Endothelial cell (in vitro differentiated cells): Measurements from ENCODE around the gene SYT6. TPM values are rescaled to one million over a fixed set of nuclear protein-coding genes. Genes with fewer than 3 reads are reported as not detected.
"Not testable (repeated sequence)": the region's sequence is repeated elsewhere in the genome, so short reads cannot be mapped to it uniquely, and the experiment has no call there.

Source experiments
- DNase-seq: peaks from one replicate; pipeline ENCODE4 v3.0.0; 2021; ENCODE audit warnings: low spot score
- H3K27ac Mint-ChIP-seq: one replicate; pipeline ENCODE4 v1.8.0; 2021; ENCODE audit warnings: mixed read lengths, inconsistent platforms; ENCODE audit not compliant: unreplicated experiment
- H3K27me3 Mint-ChIP-seq: one replicate; pipeline ENCODE4 v1.8.0; 2021; ENCODE audit warnings: mild to moderate bottlenecking, moderate library complexity, mixed read lengths, inconsistent platforms; ENCODE audit not compliant: unreplicated experiment
- H3K36me3 Mint-ChIP-seq: one replicate; pipeline ENCODE4 v1.8.0; 2021; ENCODE audit warnings: mild to moderate bottlenecking, low read depth, mixed read lengths, inconsistent platforms; ENCODE audit not compliant: unreplicated experiment
- H3K4me1 Mint-ChIP-seq: one replicate; pipeline ENCODE4 v1.8.0; 2021; ENCODE audit warnings: mild to moderate bottlenecking, mixed read lengths, inconsistent platforms; ENCODE audit not compliant: unreplicated experiment
- H3K4me3 Mint-ChIP-seq: one replicate; pipeline ENCODE4 v1.8.0; 2021; ENCODE audit warnings: mild to moderate bottlenecking, mixed read lengths, inconsistent platforms; ENCODE audit not compliant: unreplicated experiment
- H3K9me3 Mint-ChIP-seq: one replicate; pipeline ENCODE4 v1.8.0; 2021; ENCODE audit warnings: mixed read lengths, inconsistent platforms; ENCODE audit not compliant: unreplicated experiment
- CTCF ChIP-seq: fragments of 200-600 bp; sonication (generic); IDR thresholded peaks from one replicate; pipeline ENCODE4 v1.5.0; 2021; ENCODE audit warnings: antibody characterized with exemption; ENCODE audit not compliant: unreplicated experiment
- total RNA-seq: library from RNA; stranded (reverse); fragmentation: NEBNext Ultra II Directional; extraction: Animal tissue kit (Norgen Biotek cat#: 25700); gene quantifications from one replicate; pipeline ENCODE4 v1.2.1, GENCODE V29; 2021; ENCODE audit not compliant: unreplicated experiment

SYT6 gene
- total RNA-seq, 1 donor from 2014 or later: 2.1 TPM

- Mint-ChIP-seq H3K27ac (no peak overlapping the region), H3K27me3 (peaks cover 2% of the 10 kb centered on the region), H3K4me1 (no peaks in the 10 kb centered on the region), H3K36me3 (peaks cover 8% of the 10 kb centered on the region), H3K9me3 (no peaks in the 10 kb centered on the region), H3K4me3 (no peak overlapping the region)
- DNase-seq: no peak
- no peak for TF ChIP-seq CTCF
Measured at GRCh38 chr1:114063544-114063943, 90.1 kb downstream of the SYT6 start.

DNA sequence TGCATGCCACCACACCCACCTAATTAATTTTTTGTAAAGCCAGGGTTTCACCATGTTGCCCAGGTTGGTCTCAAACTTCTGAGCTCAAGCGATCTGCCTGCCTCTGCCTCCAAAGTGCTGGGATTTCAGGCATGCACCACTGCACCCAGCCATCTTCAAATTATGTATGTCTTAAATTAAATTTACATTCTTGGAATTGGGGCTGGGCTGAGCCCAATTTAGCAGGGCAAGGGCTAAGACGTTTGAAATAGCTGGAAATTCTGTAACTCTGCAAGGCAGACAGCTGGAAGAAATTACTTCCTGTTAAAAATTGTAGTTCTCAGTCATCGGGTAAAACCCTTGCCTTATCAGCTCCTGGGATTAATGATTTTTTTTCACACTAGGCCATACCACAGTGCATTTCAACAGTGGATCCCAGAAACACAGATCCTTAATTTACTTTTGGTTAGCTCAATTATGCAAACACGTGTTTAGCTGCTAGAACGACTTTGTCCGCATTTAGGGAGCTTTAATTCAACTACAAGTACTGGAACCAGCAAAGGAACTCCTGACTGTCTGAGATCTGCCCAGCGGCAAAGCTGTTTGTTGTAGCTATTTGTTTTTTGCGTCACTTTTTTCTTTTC is 91.1 kb downstream of the SYT6 start:
- peaks cover 8% of the 10 kb centered on the region for H3K36me3 Mint-ChIP-seq
- H3K9me3 Mint-ChIP-seq: no peaks in the 10 kb centered on the region
- no peak for TF ChIP-seq CTCF
- no peak overlapping the region for H3K4me3 Mint-ChIP-seq
- no peak for DNase-seq
- no peaks in the 10 kb centered on the region for H3K4me1 Mint-ChIP-seq
- no peak overlapping the region for H3K27ac Mint-ChIP-seq
- H3K27me3 Mint-ChIP-seq: peaks cover 2% of the 10 kb centered on the region

GRCh38 chr1:114061121-114061830 is 92.4 kb downstream of the SYT6 start:
- Mint-ChIP-seq H3K9me3 (no peaks in the 10 kb centered on the region), H3K4me3 (no peak overlapping the region), H3K27me3 (peaks cover 2% of the 10 kb centered on the region), H3K4me1 (no peaks in the 10 kb centered on the region), H3K36me3 (peaks cover 8% of the 10 kb centered on the region), H3K27ac (no peak overlapping the region)
- DNase-seq: no peak
- no peak for TF ChIP-seq CTCF

- H3K4me1 Mint-ChIP-seq, H3K9me3 Mint-ChIP-seq, H3K36me3 Mint-ChIP-seq, H3K27ac Mint-ChIP-seq, H3K27me3 Mint-ChIP-seq, DNase-seq, H3K4me3 Mint-ChIP-seq: not testable (repeated sequence)
Measured at GRCh38 chr1:114058236-114058635, 95.4 kb downstream of the SYT6 start.

GRCh38 chr1:114054148-114054547 is 99.5 kb downstream of the SYT6 start:
- Mint-ChIP-seq H3K4me1 (peaks cover 4% of the 10 kb centered on the region), H3K9me3 (no peaks in the 10 kb centered on the region), H3K27me3 (peaks cover 1% of the 10 kb centered on the region), H3K4me3 (no peak overlapping the region), H3K27ac (no peak overlapping the region), H3K36me3 (no peaks in the 10 kb centered on the region)
- TF ChIP-seq CTCF: no peak
- no peak for DNase-seq
